GM12801 (cell line): Measurements from ENCODE around the gene LSM11.

Experiments
- TF ChIP-seq, protein P1 (sequence below): IDR thresholded peaks from one replicate; pipeline ENCODE4 v1.5.1; 2011; ENCODE audit warnings: control low read depth; ENCODE audit not compliant: insufficient read length; ENCODE audit errors: extremely low read depth

The LSM11 gene

DNA sequence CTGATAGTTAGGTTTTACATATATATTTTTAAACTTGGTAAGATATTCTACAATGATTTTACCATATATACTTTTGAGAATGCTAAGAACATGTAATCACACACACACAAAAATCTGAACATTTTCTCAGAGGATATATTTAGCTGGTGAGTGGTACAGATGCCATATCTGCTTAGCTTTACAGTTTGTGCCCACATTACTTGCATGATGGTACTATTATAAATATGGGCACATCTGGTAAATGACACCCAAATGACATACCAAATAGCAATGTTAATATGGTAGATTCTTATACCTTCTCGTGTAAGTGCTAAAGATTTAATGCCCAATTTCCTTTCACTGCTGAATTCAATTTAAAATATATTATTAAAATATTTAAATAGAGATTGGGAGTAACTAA lies 56.6 kb downstream of the LSM11 start:
- TF ChIP-seq, protein P1, sequence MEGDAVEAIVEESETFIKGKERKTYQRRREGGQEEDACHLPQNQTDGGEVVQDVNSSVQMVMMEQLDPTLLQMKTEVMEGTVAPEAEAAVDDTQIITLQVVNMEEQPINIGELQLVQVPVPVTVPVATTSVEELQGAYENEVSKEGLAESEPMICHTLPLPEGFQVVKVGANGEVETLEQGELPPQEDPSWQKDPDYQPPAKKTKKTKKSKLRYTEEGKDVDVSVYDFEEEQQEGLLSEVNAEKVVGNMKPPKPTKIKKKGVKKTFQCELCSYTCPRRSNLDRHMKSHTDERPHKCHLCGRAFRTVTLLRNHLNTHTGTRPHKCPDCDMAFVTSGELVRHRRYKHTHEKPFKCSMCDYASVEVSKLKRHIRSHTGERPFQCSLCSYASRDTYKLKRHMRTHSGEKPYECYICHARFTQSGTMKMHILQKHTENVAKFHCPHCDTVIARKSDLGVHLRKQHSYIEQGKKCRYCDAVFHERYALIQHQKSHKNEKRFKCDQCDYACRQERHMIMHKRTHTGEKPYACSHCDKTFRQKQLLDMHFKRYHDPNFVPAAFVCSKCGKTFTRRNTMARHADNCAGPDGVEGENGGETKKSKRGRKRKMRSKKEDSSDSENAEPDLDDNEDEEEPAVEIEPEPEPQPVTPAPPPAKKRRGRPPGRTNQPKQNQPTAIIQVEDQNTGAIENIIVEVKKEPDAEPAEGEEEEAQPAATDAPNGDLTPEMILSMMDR, result no peak

DNA sequence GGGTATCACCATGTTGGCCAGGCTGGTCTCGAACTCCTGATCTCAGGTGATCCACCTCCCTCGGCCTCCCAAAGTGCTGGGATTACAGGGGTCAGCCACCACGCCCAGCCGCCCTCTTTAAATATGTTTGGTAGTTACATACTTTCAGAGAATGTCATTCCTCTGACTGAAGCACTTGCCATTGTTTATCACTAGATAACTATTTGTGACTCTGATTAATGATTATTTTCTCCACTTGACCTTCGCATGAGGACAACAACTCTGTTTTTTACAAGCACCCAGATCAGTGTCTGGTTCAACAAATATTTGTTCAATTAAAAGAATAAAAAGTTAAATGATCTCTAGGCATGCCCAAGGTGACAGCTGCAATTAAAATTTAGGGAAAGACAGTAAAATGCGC lies 59.2 kb downstream of the LSM11 start:
- TF ChIP-seq, protein P1, result no peak

DNA sequence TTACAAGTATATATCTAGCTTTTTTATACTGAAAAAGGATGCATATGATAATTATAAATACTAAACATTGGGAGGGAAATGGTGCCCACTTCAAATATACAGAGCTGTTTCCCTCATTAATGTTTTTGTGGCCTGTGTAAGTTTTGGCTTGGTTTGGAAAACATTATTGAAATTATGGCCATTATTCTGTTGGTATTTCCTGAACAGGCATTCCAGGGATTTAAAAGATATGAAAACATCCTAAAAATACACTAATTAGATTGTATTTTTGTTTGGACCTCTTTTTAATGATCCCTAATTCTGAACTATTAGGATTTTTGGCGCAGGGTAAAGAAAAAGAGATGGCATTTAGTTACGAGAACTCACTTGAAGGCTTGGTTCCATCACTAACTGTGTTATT lies 64.5 kb downstream of the LSM11 start:
- TF ChIP-seq, protein P1, result no peak
